HepG2 (cell line): ENCODE results near the gene FCAMR. TPM values are rescaled to one million over a fixed set of nuclear protein-coding genes. Genes with fewer than 3 reads are reported as not detected.
A peak's percentile ranks its signal among the peaks of the same experiment; 100 is the strongest.

ENCODE experiments used
- ARID3A ChIP-seq: IDR thresholded peaks from 2 replicates; pipeline ENCODE4 v1.6.1; 2012; ENCODE audit warnings: low read depth, low read length, improper control_type of control experiment
- ARID5B ChIP-seq: IDR thresholded peaks from 2 replicates; pipeline ENCODE4 v1.4.0; 2020; ENCODE audit warnings: mild to moderate bottlenecking, missing genetic modification reagents
- DRAP1 ChIP-seq: IDR thresholded peaks from 2 replicates; pipeline ENCODE4 v1.6.1; 2016; ENCODE audit warnings: missing genetic modification reagents, missing compliant biosample characterization
- EHMT2 ChIP-seq: fragments of 200-600 bp; sonication (generic); IDR thresholded peaks from 2 replicates; pipeline ENCODE4 v1.7.0; 2017; ENCODE audit warnings: antibody characterized with exemption, low read depth, low read length, borderline replicate concordance
- GATAD2A ChIP-seq: IDR thresholded peaks from 2 replicates; pipeline ENCODE4 v1.6.1; 2016
- HDAC2 ChIP-seq: sonication (generic); formaldehyde crosslinking; IDR thresholded peaks from 2 replicates; pipeline ENCODE4 v1.4.0; 2020; ENCODE audit warnings: missing genetic modification reagents
- IKZF5 ChIP-seq: IDR thresholded peaks from 2 replicates; pipeline ENCODE4 v1.6.1; 2018; ENCODE audit warnings: missing genetic modification reagents, mild to moderate bottlenecking, missing compliant biosample characterization
- NCOA2 ChIP-seq: sonication (generic); formaldehyde crosslinking; IDR thresholded peaks from 2 replicates; pipeline ENCODE4 v1.8.0; 2022; ENCODE audit warnings: inconsistent platforms
- NFIC ChIP-seq: IDR thresholded peaks from 2 replicates; pipeline ENCODE4 v1.6.1; 2012; ENCODE audit warnings: mild to moderate bottlenecking, low read length, inconsistent platforms
- REST ChIP-seq, 2 experiments: IDR thresholded peaks; 2 replicates each; pipeline ENCODE4 v1.6.1; 2011 to 2012; ENCODE audit warnings: low read length in 2 of 2, borderline replicate concordance in 1 of 2, low read depth in 1 of 2, mild to moderate bottlenecking in 1 of 2, moderate library complexity in 1 of 2
- SOX5 ChIP-seq: IDR thresholded peaks from 2 replicates; pipeline ENCODE4 v1.6.1; 2016; ENCODE audit warnings: borderline replicate concordance
- SOX6 ChIP-seq, 2 experiments: fragments of 450-650 bp in 1 of 2; sonication (generic) in 1 of 2; formaldehyde crosslinking in 1 of 2; IDR thresholded peaks; 2 replicates each; pipeline versions ENCODE4 v1.4.0 to v1.6.1; 2017 to 2020; ENCODE audit warnings: antibody characterized with exemption in 1 of 2, mild to moderate bottlenecking in 1 of 2, missing genetic modification reagents in 1 of 2
- ZGPAT ChIP-seq: IDR thresholded peaks from 2 replicates; pipeline ENCODE4 v1.6.1; 2016; ENCODE audit warnings: mild to moderate bottlenecking
- ZNF331 ChIP-seq: sonication (generic); formaldehyde crosslinking; IDR thresholded peaks from 2 replicates; pipeline ENCODE4 v1.4.0; 2020; ENCODE audit warnings: missing genetic modification reagents
- ZNF333 ChIP-seq: sonication (generic); formaldehyde crosslinking; IDR thresholded peaks from 2 replicates; pipeline ENCODE4 v1.4.0; 2020; ENCODE audit warnings: mild to moderate bottlenecking, missing genetic modification reagents, borderline replicate concordance
- ZNF644 ChIP-seq: IDR thresholded peaks from 2 replicates; pipeline ENCODE4 v1.6.1; 2016; ENCODE audit warnings: low read depth
- polyA plus RNA-seq, 8 experiments: library from polyadenylated mRNA; depleted of rRNA in 3 of 8; stranded (reverse) in 7 of 8; unstranded in 1 of 8; fragments of >200 nt; fragmentation: Illumina TruSeq in 4 of 8; extraction: Trizol in 4 of 8; gene quantifications; 2 replicates each; pipeline versions ENCODE4 v1.2.1 to v1.2.3, GENCODE V29; 2011 to 2016; ENCODE audit warnings: low read depth in 4 of 8, missing spikeins in 1 of 8, mixed read lengths in 1 of 8; ENCODE audit not compliant: insufficient read depth in 1 of 8
- total RNA-seq, 5 experiments: library from RNA; depleted of rRNA; stranded (reverse); fragments of >200 nt; fragmentation: Illumina TruSeq; extraction: Trizol; gene quantifications; 2 replicates each; pipeline ENCODE4 v1.2.3, GENCODE V29; 2016; ENCODE audit warnings: low read depth in 1 of 5

The FCAMR gene
- total and polyA plus RNA-seq, 2 of the 13 experiments (the other 11 are each of a cell fraction or from before 2014, with no cell fraction given), result not detected

- TF ChIP-seq ARID5B (CRISPR knock-in tag) (peak; percentile 64), ARID3A (peak; percentile 65), REST (IDR thresholded peaks at IDR 0.05; ENCODE audit: borderline replicate concordance in 1 of 2, low read depth in 1 of 2, low read length in 2 of 2) (no peak), NCOA2 (CRISPR knock-in tag) (peak; percentile 62; the same call in 1 of the 2 replicates), ZNF644 (CRISPR knock-in tag) (peak; percentile 41; the same call in 1 of the 2 replicates), NFIC (0 out of 2 replicates have a peak, but pooled peaks have one; percentile 28), ZNF331 (CRISPR knock-in tag) (0 out of 2 replicates have a peak, but pooled peaks have one; percentile 12), SOX5 (CRISPR knock-in tag) (peak; percentile 85; the same call in 1 of the 2 replicates), SOX6 (IDR thresholded peaks at IDR 0.05) (no peak), SOX6 (CRISPR knock-in tag; IDR thresholded peaks at IDR 0.05) (peak; percentile 51; the same call in 1 of the 2 replicates), ZGPAT (CRISPR knock-in tag) (0 out of 2 replicates have a peak, but pooled peaks have one; percentile 43), ZNF333 (no peak), EHMT2 (peak; percentile 58; the same call in 1 of the 2 replicates), DRAP1 (CRISPR knock-in tag) (peak; percentile 27; the same call in 1 of the 2 replicates), IKZF5 (CRISPR knock-in tag) (0 out of 2 replicates have a peak, but pooled peaks have one; percentile 15), GATAD2A (CRISPR knock-in tag) (peak; percentile 36; the same call in 1 of the 2 replicates), HDAC2 (peak; percentile 14; the same call in 1 of the 2 replicates)
These were observed 37.2 kb upstream of the FCAMR start (continued) for GRCh38 chr1:207007352-207008033.
